Measurements from ENCODE around the gene CDKAL1. TPM values are rescaled to one million over a fixed set of nuclear protein-coding genes. Genes with fewer than 3 reads are reported as not detected.

CDKAL1 gene
- total and polyA plus RNA-seq, 2 donors (not counting 3 experiments of a cell fraction or from before 2014, with no cell fraction given) = 6.1 to 20.5 TPM

GRCh38 chr6:20866935-20867703 lies 332.9 kb downstream of the CDKAL1 start:
- Histone ChIP-seq H3K4me1 (ENCODE audit: control insufficient read depth, extremely low read depth, insufficient read depth, low read length) (no peaks in the 10 kb centered on the region), H3K9ac (replicated peaks; ENCODE audit: extremely low read depth, insufficient read depth, low read length) (no peak overlapping the region), H3K9me3 (replicated peaks; ENCODE audit: control insufficient read depth, insufficient read depth, low read length) (no peaks in the 10 kb centered on the region), H3K4me3 (replicated peaks in 1 of 3; ENCODE audit: insufficient read depth in 1 of 3, low read depth in 1 of 3, low read length in 3 of 3) (no peak overlapping the region), H3K27me3 (ENCODE audit: control insufficient read depth in 2 of 2, insufficient read depth in 2 of 2, low read length in 2 of 2) (no peaks in the 10 kb centered on the region), H2AFZ (ENCODE audit: low read depth, low read length) (no peak overlapping the region), H3K27ac (ENCODE audit: insufficient read depth, low read depth, low read length) (no peak overlapping the region), H3K4me2 (ENCODE audit: insufficient read depth, low read length) (no peak overlapping the region), H4K20me1 (replicated peaks; ENCODE audit: control insufficient read depth, extremely low read depth, insufficient read depth, low read length) (no peaks in the 10 kb centered on the region), H3K9me1 (replicated peaks; ENCODE audit: control insufficient read depth, extremely low read depth, insufficient read depth, low read length) (no peaks in the 10 kb centered on the region), H3K36me3 (ENCODE audit: control insufficient read depth in 2 of 2, extremely low read depth in 1 of 2, insufficient read depth in 2 of 2, low read length in 2 of 2) (no peaks in the 10 kb centered on the region), H3K79me2 (ENCODE audit: control insufficient read depth, insufficient read depth, low read length) (no peaks in the 10 kb centered on the region)
- DNase-seq (ENCODE audit: low read depth, low spot score) = no peak
- POLR2A ChIA-PET = no interaction called here
- FAIRE-seq = no peak
- no TSS peak for BruUV-seq (replicated peaks)
- CTCF ChIA-PET = interaction anchor here (1.4 to 1.6 kb wide), 2 partner anchors 9 to 19 kb away, joined by 4 to 6 read pairs; no protein-coding TSS in a partner anchor
- dilution Hi-C loops (cut with MboI; ENCODE audit: extremely low pct_ligation_motif_present, low sequenced_read_pairs) (no loop called here), intact Hi-C loops (cut with micrococcal nuclease) (no loop called here)
- TF ChIP-seq POLR2A (IDR thresholded peaks at IDR 0.05; ENCODE audit: low read depth, low read length) = no peak
- no peak for TF ChIP-seq MAX (IDR thresholded peaks at IDR 0.05; ENCODE audit: insufficient read depth, insufficient read length)
- TF ChIP-seq POLR2AphosphoS5 (IDR thresholded peaks at IDR 0.05; ENCODE audit: insufficient read depth, low read depth, low read length) = no peak
- TF ChIP-seq CTCF (IDR thresholded peaks at IDR 0.05; ENCODE audit: extremely low read depth in 1 of 2, insufficient read depth in 1 of 2, low read depth in 1 of 2, low read length in 2 of 2) = no peak
- TF ChIP-seq FOS (IDR thresholded peaks at IDR 0.05; ENCODE audit: borderline replicate concordance, insufficient read depth, low read length) = no peak
- no peak for TF ChIP-seq MYC (IDR thresholded peaks at IDR 0.05; ENCODE audit: low read depth, low read length)
- no peak for TF ChIP-seq GATA2 (IDR thresholded peaks at IDR 0.05; ENCODE audit: insufficient read depth, insufficient read length, low read depth, low read length)
- peak; percentile 29 for TF ChIP-seq JUN (IDR thresholded peaks at IDR 0.05; ENCODE audit: borderline replicate concordance, insufficient read depth, insufficient read length, low read depth)
- no peak for TF ChIP-seq EZH2 (IDR thresholded peaks at IDR 0.05; ENCODE audit: borderline replicate concordance, low read depth, low read length, severe bottlenecking)
